Stomach (tissue), 4 donors: Measurements from ENCODE around the gene TPST1.

ENCODE experiments used
- EP300 ChIP-seq: sonication (generic); formaldehyde crosslinking; IDR thresholded peaks from one replicate; pipeline ENCODE4 v1.6.1; 2017; ENCODE audit warnings: antibody characterized with exemption
- POLR2A ChIP-seq, 4 donors: fragments of 450-650 bp; IDR thresholded peaks; one replicate each; pipeline ENCODE4 v1.6.1; 2016; ENCODE audit warnings: antibody characterized with exemption in 4 of 4, control low read depth in 2 of 4, mild to moderate bottlenecking in 1 of 4, moderate library complexity in 1 of 4
- POLR2AphosphoS5 ChIP-seq, 3 donors: sonication (generic); formaldehyde crosslinking; IDR thresholded peaks; one replicate each; pipeline ENCODE4 v1.6.1; 2016; ENCODE audit warnings: antibody characterized with exemption in 3 of 3
- TF ChIP-seq, protein P1 (sequence below), 7 experiments: fragments of 450-650 bp in 4 of 7; fragments of 200-600 bp in 3 of 7; sonication (generic) in 3 of 7; IDR thresholded peaks; one replicate each; pipeline ENCODE4 v1.5.1; 2016 to 2019; ENCODE audit warnings: antibody characterized with exemption in 7 of 7, control low read depth in 2 of 7, mild to moderate bottlenecking in 1 of 7

- no peak for TF ChIP-seq POLR2A (IDR thresholded peaks at IDR 0.05)
- TF ChIP-seq, protein P1, sequence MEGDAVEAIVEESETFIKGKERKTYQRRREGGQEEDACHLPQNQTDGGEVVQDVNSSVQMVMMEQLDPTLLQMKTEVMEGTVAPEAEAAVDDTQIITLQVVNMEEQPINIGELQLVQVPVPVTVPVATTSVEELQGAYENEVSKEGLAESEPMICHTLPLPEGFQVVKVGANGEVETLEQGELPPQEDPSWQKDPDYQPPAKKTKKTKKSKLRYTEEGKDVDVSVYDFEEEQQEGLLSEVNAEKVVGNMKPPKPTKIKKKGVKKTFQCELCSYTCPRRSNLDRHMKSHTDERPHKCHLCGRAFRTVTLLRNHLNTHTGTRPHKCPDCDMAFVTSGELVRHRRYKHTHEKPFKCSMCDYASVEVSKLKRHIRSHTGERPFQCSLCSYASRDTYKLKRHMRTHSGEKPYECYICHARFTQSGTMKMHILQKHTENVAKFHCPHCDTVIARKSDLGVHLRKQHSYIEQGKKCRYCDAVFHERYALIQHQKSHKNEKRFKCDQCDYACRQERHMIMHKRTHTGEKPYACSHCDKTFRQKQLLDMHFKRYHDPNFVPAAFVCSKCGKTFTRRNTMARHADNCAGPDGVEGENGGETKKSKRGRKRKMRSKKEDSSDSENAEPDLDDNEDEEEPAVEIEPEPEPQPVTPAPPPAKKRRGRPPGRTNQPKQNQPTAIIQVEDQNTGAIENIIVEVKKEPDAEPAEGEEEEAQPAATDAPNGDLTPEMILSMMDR (IDR thresholded peaks at IDR 0.05) = no peak
- no peak for TF ChIP-seq POLR2AphosphoS5 (IDR thresholded peaks at IDR 0.05)
- TF ChIP-seq EP300 = no peak
Measured at GRCh38 chr7:66353547-66353946, 148.4 kb downstream of the TPST1 start.
